ES-I3 (cell line): ENCODE data around the gene MAZ.
"Not testable (repeated sequence)": the region's sequence is repeated elsewhere in the genome, so short reads cannot be mapped to it uniquely, and the experiment has no call there.

ENCODE experiments used
- H3K36me3 ChIP-seq: 2 replicates; pipeline ENCODE4 v1.6.1; 2013; ENCODE audit warnings: mild to moderate bottlenecking, low read length, control low read depth, moderate library complexity; ENCODE audit not compliant: insufficient read depth
- H3K4me1 ChIP-seq: 2 replicates; pipeline ENCODE4 v1.6.1; 2013; ENCODE audit warnings: mild to moderate bottlenecking, control low read depth, low read length; ENCODE audit not compliant: insufficient read depth
- H3K9ac ChIP-seq: 2 replicates; pipeline ENCODE4 v1.6.1; 2013; ENCODE audit warnings: low read depth, mild to moderate bottlenecking, low read length, moderate library complexity
- H3K9me3 ChIP-seq: 2 replicates; pipeline ENCODE4 v1.6.1; 2013; ENCODE audit warnings: mild to moderate bottlenecking, low read length, moderate library complexity; ENCODE audit not compliant: control insufficient read depth, insufficient read depth

The MAZ gene

GRCh38 chr16:29818082-29818481, 11.8 kb downstream of the MAZ start:
- H3K36me3 ChIP-seq: 0 out of 2 replicates have a peak, but pooled peaks cover 7% of the 10 kb centered on the region
- no peaks in the 10 kb centered on the region for H3K9me3 ChIP-seq
- H3K9ac ChIP-seq: no peak overlapping the region
- peaks cover 17% of the 10 kb centered on the region; the same call in 1 of the 2 replicates for H3K4me1 ChIP-seq

GRCh38 chr16:29819506-29819905, 13.2 kb downstream of the MAZ start:
- H3K9ac ChIP-seq: no peak overlapping the region
- peaks cover 20% of the 10 kb centered on the region; the same call in 1 of the 2 replicates for H3K4me1 ChIP-seq
- 0 out of 2 replicates have a peak, but pooled peaks cover 7% of the 10 kb centered on the region for H3K36me3 ChIP-seq
- no peaks in the 10 kb centered on the region for H3K9me3 ChIP-seq

DNA sequence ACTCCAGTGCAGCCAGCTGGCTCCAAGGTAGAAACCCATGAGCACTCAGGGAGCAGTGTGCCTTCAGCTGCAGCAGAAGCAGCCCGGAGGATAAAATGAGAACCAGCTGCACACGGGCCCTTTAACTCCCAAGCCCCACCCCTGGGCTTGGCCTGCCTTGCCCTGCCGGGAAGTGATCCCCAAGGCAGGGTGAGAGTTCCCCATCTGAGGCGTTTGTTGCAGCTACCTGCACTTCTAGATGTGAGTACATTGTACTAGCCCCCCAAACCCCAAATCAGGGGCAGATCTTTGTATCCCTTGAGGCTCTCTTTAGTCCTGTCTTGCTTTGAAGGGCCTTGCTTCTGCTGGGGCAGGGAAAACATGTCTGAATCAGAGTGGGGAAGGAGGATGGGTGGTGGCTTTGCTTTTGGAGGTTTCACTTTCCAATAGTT, 14.0 kb downstream of the MAZ start, which contains the start of gene MVP:
Gene MVP, plus strand, starts transcription at position 192 of the 431 bp plus-strand sequence. CDS start 10,088 bp downstream, outside the sequence.
- Histone ChIP-seq H3K36me3 (0 out of 2 replicates have a peak, but pooled peaks cover 7% of the 10 kb centered on the region), H3K9me3 (no peaks in the 10 kb centered on the region), H3K4me1 (peaks cover 27% of the 10 kb centered on the region; the same call in 1 of the 2 replicates), H3K9ac (peak within 1 kb of the TSS; percentile 19; the same call in 1 of the 2 replicates)

DNA sequence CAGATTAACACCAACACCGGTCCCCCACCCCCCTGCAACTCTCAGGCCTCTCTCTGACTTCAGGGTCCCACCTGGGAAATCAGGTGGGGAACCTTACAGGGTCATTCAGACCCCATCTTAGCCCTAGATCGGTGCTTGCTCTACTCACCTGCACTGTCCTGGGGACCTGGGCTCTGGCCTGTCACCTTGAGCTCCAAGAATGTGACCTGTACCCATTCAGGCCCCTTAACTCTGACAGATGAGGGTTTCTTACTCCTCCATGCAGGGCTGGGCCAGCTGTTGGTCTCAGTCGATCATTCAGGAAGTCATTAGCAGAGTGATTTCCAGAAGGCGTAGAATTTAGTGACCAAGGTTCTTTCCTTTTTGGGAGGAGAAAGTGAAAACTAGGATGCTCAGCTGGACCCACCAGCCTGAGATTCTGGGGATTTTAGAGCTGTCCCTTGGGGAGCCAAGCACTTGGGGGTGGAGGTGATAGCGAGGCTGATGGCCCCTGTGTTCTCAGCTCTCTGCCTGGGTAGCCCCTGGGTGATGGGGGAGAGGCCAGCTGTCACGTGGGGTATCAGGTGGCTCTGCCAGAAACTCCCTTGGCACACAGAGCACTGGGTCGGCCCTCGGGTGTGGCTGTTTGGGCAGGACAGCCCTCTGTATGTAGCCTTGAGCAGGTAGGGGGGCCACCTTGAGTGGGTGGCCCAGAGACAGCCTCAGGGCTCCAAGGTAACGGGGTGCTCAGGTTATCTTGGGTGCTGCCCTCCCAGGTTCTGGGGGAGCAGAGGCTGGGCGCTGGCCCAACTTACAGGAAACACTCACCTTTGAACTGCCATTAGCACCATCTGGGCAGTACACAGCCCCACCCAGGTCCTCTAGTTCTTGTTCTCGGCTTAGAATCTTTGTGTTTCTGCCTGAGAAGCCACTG, 14.7 kb downstream of the MAZ start:
- Histone ChIP-seq H3K36me3 (0 out of 2 replicates have a peak, but pooled peaks cover 7% of the 10 kb centered on the region), H3K4me1 (peaks cover 34% of the 10 kb centered on the region; the same call in 1 of the 2 replicates)

GRCh38 chr16:29821643-29822115, 15.3 kb downstream of the MAZ start:
- Histone ChIP-seq H3K36me3 (0 out of 2 replicates have a peak, but pooled peaks cover 7% of the 10 kb centered on the region), H3K4me1 (peaks cover 36% of the 10 kb centered on the region; the same call in 1 of the 2 replicates), H3K9me3 (no peaks in the 10 kb centered on the region), H3K9ac (no peak overlapping the region)

More for the DNA sequence above, 14.7 kb downstream of the MAZ start:
- Histone ChIP-seq H3K9ac (peak overlapping the region; percentile 19; the same call in 1 of the 2 replicates), H3K9me3 (no peaks in the 10 kb centered on the region)

DNA sequence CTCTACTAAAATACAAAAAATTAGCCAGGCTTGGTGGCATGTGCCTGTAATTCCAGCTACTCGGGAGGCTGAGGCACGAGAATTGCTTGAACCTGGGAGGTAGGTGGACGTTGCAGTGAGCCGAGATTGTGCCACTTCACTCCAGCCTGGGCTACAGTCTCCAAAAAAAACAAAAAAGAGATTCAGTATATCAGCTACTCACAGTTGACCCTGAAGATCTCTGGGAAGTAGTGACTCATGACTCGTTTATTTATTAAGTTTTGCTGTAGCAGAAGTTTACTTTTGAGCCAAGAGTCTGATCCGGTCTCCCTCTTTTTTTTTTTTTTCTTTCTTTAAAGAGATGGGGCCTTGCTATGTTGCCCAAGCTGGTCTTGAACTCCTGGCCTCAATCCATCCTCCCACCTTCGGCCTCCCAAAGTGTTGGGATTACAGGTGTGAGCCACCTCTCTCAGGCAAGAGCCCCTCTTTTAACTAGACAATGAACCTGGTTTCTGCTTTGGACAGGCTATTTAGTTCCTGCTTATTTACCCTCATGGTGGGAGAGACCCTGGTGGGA, 18.3 kb downstream of the MAZ start:
- H3K4me1 ChIP-seq: peaks cover 36% of the 10 kb centered on the region; the same call in 1 of the 2 replicates
- no peaks in the 10 kb centered on the region for H3K9me3 ChIP-seq
- H3K9ac ChIP-seq: no peak overlapping the region
- 0 out of 2 replicates have a peak, but pooled peaks cover 4% of the 10 kb centered on the region for H3K36me3 ChIP-seq

- Histone ChIP-seq H3K4me1 (peaks cover 36% of the 10 kb centered on the region; the same call in 1 of the 2 replicates), H3K9ac (no peak overlapping the region), H3K36me3 (no peaks in the 10 kb centered on the region), H3K9me3 (no peaks in the 10 kb centered on the region)
Observed at GRCh38 chr16:29825145-29826044, 19.1 kb downstream of the MAZ start.

- no peaks in the 10 kb centered on the region for H3K9me3 ChIP-seq
- no peaks in the 10 kb centered on the region for H3K36me3 ChIP-seq
- H3K4me1 ChIP-seq: peaks cover 31% of the 10 kb centered on the region; the same call in 1 of the 2 replicates
- no peak overlapping the region for H3K9ac ChIP-seq
Observed at GRCh38 chr16:29826342-29826695, 20.0 kb downstream of the MAZ start.

- Histone ChIP-seq H3K9me3 (no peaks in the 10 kb centered on the region), H3K9ac (no peak overlapping the region), H3K4me1 (peaks cover 4% of the 10 kb centered on the region; the same call in 1 of the 2 replicates), H3K36me3 (no peaks in the 10 kb centered on the region; the same call in 1 of the 2 replicates)
Observed at GRCh38 chr16:29830774-29831173, 24.4 kb downstream of the MAZ start.

GRCh38 chr16:29831490-29831889, 25.2 kb downstream of the MAZ start:
- H3K9me3 ChIP-seq: no peaks in the 10 kb centered on the region
- no peaks in the 10 kb centered on the region; the same call in 1 of the 2 replicates for H3K36me3 ChIP-seq
- no peak overlapping the region for H3K9ac ChIP-seq
- H3K4me1 ChIP-seq: no peaks in the 10 kb centered on the region

DNA sequence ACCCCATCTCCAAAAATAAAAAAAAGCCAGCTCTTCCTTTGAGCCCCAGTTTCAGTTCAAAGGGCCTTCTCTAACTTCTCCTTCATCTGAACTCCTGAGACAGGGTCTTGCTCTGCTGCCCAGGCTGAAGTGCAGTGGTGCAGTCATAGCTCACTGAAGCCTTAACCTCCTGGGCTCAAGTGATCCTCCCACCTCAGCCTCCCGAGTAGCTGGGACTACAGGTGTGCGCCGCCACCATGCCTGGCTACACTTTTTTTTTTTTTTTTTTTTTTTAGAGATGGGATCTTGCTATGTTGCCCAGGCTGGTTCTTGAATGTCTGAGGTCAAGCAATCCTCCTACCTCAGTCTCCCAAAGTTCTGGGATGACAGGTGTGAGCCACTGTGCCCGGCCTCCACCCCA, 26.9 kb downstream of the MAZ start:
- H3K36me3 ChIP-seq, H3K9me3 ChIP-seq, H3K4me1 ChIP-seq, H3K9ac ChIP-seq: not testable (repeated sequence)

- Histone ChIP-seq H3K9me3 (no peaks in the 10 kb centered on the region), H3K9ac (no peak overlapping the region), H3K4me1 (no peaks in the 10 kb centered on the region), H3K36me3 (no peaks in the 10 kb centered on the region; the same call in 1 of the 2 replicates)
Observed at GRCh38 chr16:29834079-29834478, 27.8 kb downstream of the MAZ start.

GRCh38 chr16:29835926-29836325, 29.6 kb downstream of the MAZ start:
- Histone ChIP-seq H3K36me3 (no peaks in the 10 kb centered on the region; the same call in 1 of the 2 replicates), H3K9me3 (no peaks in the 10 kb centered on the region), H3K9ac (no peak overlapping the region), H3K4me1 (no peaks in the 10 kb centered on the region)
